HepG2 (cell line): ENCODE measurements around the gene DZIP1L.

Source experiments
- EZH2 ChIP-seq: conservative IDR thresholded peaks from 2 replicates; pipeline ENCODE4 v1.6.1; 2012; ENCODE audit warnings: mild to moderate bottlenecking, low read depth, low read length, moderate library complexity
- POLR2AphosphoS5 ChIP-seq: IDR thresholded peaks from 2 replicates; pipeline ENCODE4 v1.6.1; 2012; ENCODE audit warnings: low read depth, low read length
- RBM39 ChIP-seq: fragments of 200-400 bp; formaldehyde crosslinking; IDR thresholded peaks from one replicate; pipeline ENCODE4 v1.6.1; 2018; ENCODE audit warnings: antibody characterized with exemption, mild to moderate bottlenecking, low read depth, low read length; ENCODE audit not compliant: poor library complexity, severe bottlenecking
- SOX6 ChIP-seq, 2 experiments: fragments of 450-650 bp in 1 of 2; sonication (generic) in 1 of 2; formaldehyde crosslinking in 1 of 2; IDR thresholded peaks; 2 replicates each; pipeline versions ENCODE4 v1.4.0 to v1.6.1; 2017 to 2020; ENCODE audit warnings: antibody characterized with exemption in 1 of 2, mild to moderate bottlenecking in 1 of 2, missing genetic modification reagents in 1 of 2
- ZNF724P ChIP-seq: sonication (generic); formaldehyde crosslinking; IDR thresholded peaks from 2 replicates; pipeline ENCODE4 v1.8.0; 2022; ENCODE audit warnings: missing genetic modification reagents, borderline replicate concordance
- ZNF790 ChIP-seq: sonication (generic); formaldehyde crosslinking; IDR thresholded peaks from 2 replicates; pipeline ENCODE4 v1.8.0; 2022; ENCODE audit warnings: missing genetic modification reagents, mild to moderate bottlenecking, borderline replicate concordance

DNA sequence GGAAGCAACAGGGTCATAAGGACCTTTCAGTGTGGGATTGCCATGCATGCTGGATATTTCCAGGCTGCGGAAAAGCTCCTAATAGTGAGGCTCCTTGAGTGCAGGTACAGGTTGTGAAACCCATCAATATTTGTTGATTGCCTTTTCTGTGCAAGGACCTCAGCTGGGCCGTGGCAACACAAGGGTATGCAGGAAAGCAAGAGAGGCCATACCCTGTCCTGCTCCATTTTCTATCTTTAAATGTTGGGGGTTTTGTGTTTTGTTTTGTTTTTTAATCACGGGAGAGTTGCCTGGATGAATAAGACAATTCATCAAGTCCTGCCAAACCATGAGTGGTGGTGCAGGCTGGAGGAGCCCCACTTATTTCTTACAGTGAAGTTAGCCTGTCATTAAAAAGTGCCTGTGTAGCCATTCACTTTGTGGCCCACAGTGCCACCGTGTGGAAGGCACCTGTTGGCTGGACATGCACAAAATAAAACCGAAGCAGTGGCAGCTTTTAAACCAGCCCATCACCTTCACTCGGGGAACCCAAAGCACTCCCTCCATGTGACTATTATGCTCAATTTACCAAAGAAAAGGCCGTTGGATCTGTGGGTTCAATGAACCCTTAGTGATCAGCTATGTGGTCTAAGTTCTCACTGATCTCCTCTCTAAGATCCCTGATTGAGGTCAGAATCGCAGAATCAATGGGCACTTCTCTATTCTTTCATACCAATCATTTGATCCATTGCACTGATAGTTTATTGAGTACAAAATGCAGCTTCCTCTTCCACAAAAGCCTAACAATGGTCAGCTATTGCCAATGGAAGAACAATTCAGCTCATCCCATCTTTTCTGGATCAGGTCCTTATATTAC, 63.2 kb downstream of the DZIP1L start:
- TF ChIP-seq RBM39 (no peak), EZH2 (no peak), POLR2AphosphoS5 (no peak), ZNF790 (CRISPR knock-in tag) (no peak), ZNF724P (no peak), SOX6 (IDR thresholded peaks at IDR 0.05) (no peak), SOX6 (CRISPR knock-in tag; IDR thresholded peaks at IDR 0.05) (no peak)
